GM12878 (cell line): ENCODE data around the gene BPTF. TPM values are rescaled to one million over a fixed set of nuclear protein-coding genes. Genes with fewer than 3 reads are reported as not detected.
A peak's percentile ranks its signal among the peaks of the same experiment; 100 is the strongest.

ENCODE experiments used
- ATAC-seq: fragments of 200-7000 bp; cut with Tn5 transposase; 3 replicates; pipeline ENCODE4 v1.9.1; 2020; ENCODE audit warnings: mild to moderate bottlenecking, moderate library complexity
- Bru-seq: library from RNA; stranded (reverse); fragments of 400-500 nt; gene quantifications from one replicate; lab custom pipeline; 2021; lab: Mats Ljungman, UMichigan
- BruChase-seq, 2 experiments: library from RNA; stranded (reverse); fragments of 400-500 nt; gene quantifications; one replicate each; lab custom pipeline; 2021; lab: Mats Ljungman, UMichigan
- BruUV-seq: library from RNA; stranded (reverse); fragments of 400-500 nt; replicated peaks from 2 replicates; lab custom pipeline; 2021; lab: Mats Ljungman, UMichigan
- CTCF ChIA-PET: fragments of 300-600 bp; sonication (Branson Sonifier 250); formaldehyde crosslinking; extraction: SDS; loops from one replicate; lab custom pipeline; 2021; ENCODE audit warnings: inconsistent platforms; lab: Yijun Ruan, JAX
- POLR2A ChIA-PET: fragments of 350-600 bp; formaldehyde crosslinking; extraction: SDS; loops from one replicate; lab custom pipeline; 2021; ENCODE audit warnings: inconsistent platforms; lab: Charles Lee
- RAD21 ChIA-PET: fragments of 300-600 bp; sonication (Branson Sonifier 250); formaldehyde crosslinking; loops from one replicate; lab custom pipeline; 2023; ENCODE audit warnings: antibody characterized with exemption; ENCODE audit not compliant: unreplicated experiment; lab: Charles Lee
- SMC1A ChIA-PET: fragments of 300-600 bp; sonication (Branson Sonifier 250); formaldehyde crosslinking; loops from one replicate; lab custom pipeline; 2023; ENCODE audit not compliant: unreplicated experiment, uncharacterized antibody; lab: Charles Lee
- DNase-seq: peaks from one replicate; pipeline ENCODE4 v3.0.0-alpha.2; 2011; ENCODE audit warnings: low read depth, low spot score
- FAIRE-seq: peaks from 3 replicates; lab custom pipeline; 2011; peaks lifted over from hg19 to GRCh38; lab: Jason Lieb, UNC
- H2AFZ ChIP-seq: 2 replicates; pipeline ENCODE4 v1.6.0; 2011; ENCODE audit warnings: low read depth, low read length, control low read depth; ENCODE audit not compliant: control insufficient read depth
- H3K27ac ChIP-seq: 2 replicates; pipeline ENCODE4 v1.5.1; 2011; ENCODE audit warnings: control low read depth; ENCODE audit not compliant: control insufficient read depth, insufficient read depth
- H3K27me3 ChIP-seq, 2 experiments: replicated peaks in 1 of 2; 2 replicates each; pipeline versions ENCODE4 v1.6.0 to v1.6.1; 2011; ENCODE audit warnings: low read length in 1 of 2; ENCODE audit not compliant: control insufficient read depth in 2 of 2, insufficient read depth in 2 of 2
- H3K36me3 ChIP-seq, 2 experiments: 2 replicates each; pipeline ENCODE4 v1.5.1; 2011; ENCODE audit warnings: low read length in 1 of 2; ENCODE audit not compliant: control insufficient read depth in 2 of 2, insufficient read depth in 2 of 2
- H3K4me1 ChIP-seq: 2 replicates; pipeline ENCODE4 v1.6.1; 2011; ENCODE audit warnings: mild to moderate bottlenecking, low read length, moderate library complexity, mixed read lengths; ENCODE audit not compliant: control insufficient read depth, insufficient read depth
- H3K4me2 ChIP-seq: 2 replicates; pipeline ENCODE4 v1.6.0; 2011; ENCODE audit warnings: control low read depth; ENCODE audit not compliant: control insufficient read depth, insufficient read depth
- H3K4me3 ChIP-seq: fragments of 200-600 bp; sonication (generic); 2 replicates; pipeline ENCODE4 v1.5.1; 2016
- H3K79me2 ChIP-seq: 2 replicates; pipeline ENCODE4 v1.6.0; 2011; ENCODE audit warnings: low read length; ENCODE audit not compliant: control insufficient read depth, insufficient read depth
- H3K9ac ChIP-seq: 2 replicates; pipeline ENCODE4 v1.8.0; 2011; ENCODE audit warnings: low read length, control low read depth, mixed read lengths; ENCODE audit not compliant: control insufficient read depth, insufficient read depth
- H3K9me3 ChIP-seq: replicated peaks from 3 replicates; pipeline ENCODE4 v1.5.1; 2011; ENCODE audit warnings: mild to moderate bottlenecking, low read length; ENCODE audit not compliant: control insufficient read depth, insufficient read depth
- H4K20me1 ChIP-seq: 2 replicates; pipeline ENCODE4 v1.6.0; 2011; ENCODE audit not compliant: control insufficient read depth, insufficient read depth
- ESRRA ChIP-seq: IDR thresholded peaks from 2 replicates; pipeline ENCODE4 v1.6.1; 2012; ENCODE audit warnings: mild to moderate bottlenecking, low read length, improper control_type of control experiment
- FOXK2 ChIP-seq: fragments of 450-650 bp; IDR thresholded peaks from 2 replicates; pipeline ENCODE4 v1.6.1; 2017; ENCODE audit warnings: mild to moderate bottlenecking, moderate library complexity
- KAT2A ChIP-seq: conservative IDR thresholded peaks from 2 replicates; pipeline ENCODE4 v1.6.1; 2011; ENCODE audit warnings: low read depth, low read length; ENCODE audit not compliant: control insufficient read depth
- MEF2B ChIP-seq: fragments of 450-650 bp; IDR thresholded peaks from 2 replicates; pipeline ENCODE4 v1.6.1; 2018; ENCODE audit warnings: mild to moderate bottlenecking, moderate library complexity; ENCODE audit not compliant: partially characterized antibody, poor library complexity, severe bottlenecking
- POLR2AphosphoS2 ChIP-seq: IDR thresholded peaks from 2 replicates; pipeline ENCODE4 v1.6.1; 2011; ENCODE audit warnings: low read depth, mild to moderate bottlenecking, low read length, improper control_type of control experiment, moderate library complexity
- RUNX3 ChIP-seq: IDR thresholded peaks from 2 replicates; pipeline ENCODE4 v1.6.1; 2012; ENCODE audit warnings: low read length, inconsistent platforms
- SP1 ChIP-seq: IDR thresholded peaks from one replicate; pipeline ENCODE4 v1.6.1; 2011; ENCODE audit warnings: low read depth, low read length
- WRNIP1 ChIP-seq: IDR thresholded peaks from 2 replicates; pipeline ENCODE4 v1.6.1; 2011; ENCODE audit warnings: low read depth, low read length, improper control_type of control experiment, borderline replicate concordance
- WGBS: methylation state at CpG from one replicate; pipeline ENCODE4 v1.1.6; 2016; ENCODE audit warnings: low lambda C conversion rate; ENCODE audit not compliant: insufficient replicate concordance, insufficient coverage; ENCODE audit errors: missing lambda C conversion rate; 5-methylcytosine and 5-hydroxymethylcytosine counted together
- in situ Hi-C: fragments of 300-500 bp; cut with MboI; formaldehyde crosslinking; loops from 9 replicates; pipeline ENCODE4 v1.14.3; 2018; ENCODE audit warnings: mixed read lengths
- intact Hi-C: fragments of 100-400 bp; cut with micrococcal nuclease; formaldehyde crosslinking; loops from one replicate; pipeline ENCODE4 v1.14.2; 2022; ENCODE audit not compliant: unreplicated experiment
- long read RNA-seq, 2 experiments: library from polyadenylated mRNA; unstranded; transcript quantifications; one replicate each; pipeline ENCODE4 v2.0.0, GENCODE V29; 2019 to 2020
- polyA minus RNA-seq, 3 experiments: library from RNA; depleted of rRNA, polyadenylated mRNA; stranded (reverse); fragments of >200 nt; gene quantifications; 2 replicates each; pipeline ENCODE4 v1.2.3, GENCODE V29; 2011
- polyA plus RNA-seq, 11 experiments: library from polyadenylated mRNA; depleted of rRNA in 4 of 11; unstranded in 6 of 11; stranded (reverse) in 5 of 11; fragments of >200 nt; fragmentation: Nextera tagmentation in 4 of 11; fragmentation: Illumina TruSeq in 1 of 11; extraction: Ambion mirVana in 4 of 11; extraction: Trizol in 1 of 11; gene quantifications; 1 replicate in 1 of 11; 2 replicates in 10 of 11; pipeline versions ENCODE4 v1.2.1 to v1.2.3, GENCODE V29; 2011 to 2016; ENCODE audit warnings: inconsistent platforms in 2 of 11, missing spikeins in 2 of 11, low read depth in 1 of 11
- total RNA-seq, 4 experiments: library from RNA; depleted of rRNA in 3 of 4; stranded (reverse); fragments of >200 nt in 3 of 4; fragmentation: Illumina TruSeq in 1 of 4; extraction: Trizol in 1 of 4; gene quantifications; 2 replicates each; pipeline versions ENCODE4 v1.2.1 to v1.2.3, GENCODE V29; 2013 to 2021
- TF ChIP-seq, protein P1 (sequence below): IDR thresholded peaks from 2 replicates; pipeline ENCODE4 v1.6.1; 2011; ENCODE audit warnings: low read depth, mild to moderate bottlenecking, low read length, moderate library complexity, borderline replicate concordance; ENCODE audit errors: extremely low read depth
- TF ChIP-seq, protein P2 (sequence below): fragments of 450-650 bp; conservative IDR thresholded peaks from 2 replicates; pipeline ENCODE4 v1.6.1; 2017; ENCODE audit warnings: mild to moderate bottlenecking, moderate library complexity

BPTF gene, protein sequence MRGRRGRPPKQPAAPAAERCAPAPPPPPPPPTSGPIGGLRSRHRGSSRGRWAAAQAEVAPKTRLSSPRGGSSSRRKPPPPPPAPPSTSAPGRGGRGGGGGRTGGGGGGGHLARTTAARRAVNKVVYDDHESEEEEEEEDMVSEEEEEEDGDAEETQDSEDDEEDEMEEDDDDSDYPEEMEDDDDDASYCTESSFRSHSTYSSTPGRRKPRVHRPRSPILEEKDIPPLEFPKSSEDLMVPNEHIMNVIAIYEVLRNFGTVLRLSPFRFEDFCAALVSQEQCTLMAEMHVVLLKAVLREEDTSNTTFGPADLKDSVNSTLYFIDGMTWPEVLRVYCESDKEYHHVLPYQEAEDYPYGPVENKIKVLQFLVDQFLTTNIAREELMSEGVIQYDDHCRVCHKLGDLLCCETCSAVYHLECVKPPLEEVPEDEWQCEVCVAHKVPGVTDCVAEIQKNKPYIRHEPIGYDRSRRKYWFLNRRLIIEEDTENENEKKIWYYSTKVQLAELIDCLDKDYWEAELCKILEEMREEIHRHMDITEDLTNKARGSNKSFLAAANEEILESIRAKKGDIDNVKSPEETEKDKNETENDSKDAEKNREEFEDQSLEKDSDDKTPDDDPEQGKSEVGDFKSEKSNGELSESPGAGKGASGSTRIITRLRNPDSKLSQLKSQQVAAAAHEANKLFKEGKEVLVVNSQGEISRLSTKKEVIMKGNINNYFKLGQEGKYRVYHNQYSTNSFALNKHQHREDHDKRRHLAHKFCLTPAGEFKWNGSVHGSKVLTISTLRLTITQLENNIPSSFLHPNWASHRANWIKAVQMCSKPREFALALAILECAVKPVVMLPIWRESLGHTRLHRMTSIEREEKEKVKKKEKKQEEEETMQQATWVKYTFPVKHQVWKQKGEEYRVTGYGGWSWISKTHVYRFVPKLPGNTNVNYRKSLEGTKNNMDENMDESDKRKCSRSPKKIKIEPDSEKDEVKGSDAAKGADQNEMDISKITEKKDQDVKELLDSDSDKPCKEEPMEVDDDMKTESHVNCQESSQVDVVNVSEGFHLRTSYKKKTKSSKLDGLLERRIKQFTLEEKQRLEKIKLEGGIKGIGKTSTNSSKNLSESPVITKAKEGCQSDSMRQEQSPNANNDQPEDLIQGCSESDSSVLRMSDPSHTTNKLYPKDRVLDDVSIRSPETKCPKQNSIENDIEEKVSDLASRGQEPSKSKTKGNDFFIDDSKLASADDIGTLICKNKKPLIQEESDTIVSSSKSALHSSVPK (N-terminal part only)
- 404 and 430 TPM in 2 replicates for total RNA-seq (2013; cell fraction: nucleolus; rRNA removed)
- 47.9 and 49.9 TPM in 2 replicates for total RNA-seq (2014; rRNA removed)
- 62.3 and 67.1 TPM in 2 replicates for total RNA-seq (2014; rRNA removed; fragmentation: Illumina TruSeq; extraction: Trizol)
- total RNA-seq (2021), result 69.1 and 75.6 TPM in 2 replicates
- polyA plus RNA-seq (2011; ENCODE audit: low read depth), result 31.5 TPM
- 63.2 and 78.3 TPM in 2 replicates for polyA plus RNA-seq (2011; rRNA removed)
- polyA plus RNA-seq (2011; cell fraction: cytosol; rRNA removed), result 45.7 and 47.4 TPM in 2 replicates
- polyA plus RNA-seq (2011; cell fraction: nucleus; rRNA removed), result 74.9 and 87.1 TPM in 2 replicates
- polyA plus RNA-seq (2012), result 44.1 and 50.9 TPM in 2 replicates
- polyA plus RNA-seq (2014; fragmentation: Illumina TruSeq; extraction: Trizol), result 72.6 and 74.0 TPM in 2 replicates
- polyA plus RNA-seq (2014; fragmentation: Nextera tagmentation; extraction: Ambion mirVana), result 10 to 100 TPM; 32.9 to 39.7 TPM
- polyA plus RNA-seq (2014; rRNA removed), result 38.2 and 43.5 TPM in 2 replicates
- polyA plus RNA-seq (2016; fragmentation: Nextera tagmentation; extraction: Ambion mirVana), result 10 to 100 TPM; 19.4 to 22.9 TPM
- 130 and 227 TPM in 2 replicates for polyA minus RNA-seq (2011; rRNA and poly(A)+ RNA removed)
- polyA minus RNA-seq (2011; cell fraction: cytosol; rRNA and poly(A)+ RNA removed), result 43.3 and 51.4 TPM in 2 replicates
- 52.3 and 86.8 TPM in 2 replicates for polyA minus RNA-seq (2011; cell fraction: nucleus; rRNA and poly(A)+ RNA removed)
- percentile 83 among the genes with signal in this experiment for Bru-seq, nascent RNA
- BruChase-seq, experiment 1, labeled RNA remaining after a 6-hour chase, result percentile 90 among the genes with signal in this experiment
- percentile 89 among the genes with signal in this experiment for BruChase-seq, experiment 2, labeled RNA remaining after a 2-hour chase
- long read RNA-seq, experiment 1, partial matches to known transcripts, result 1 of 1 reads
- long read RNA-seq, experiment 1, other reads (novel, unspliced or antisense), result 0 of 1 reads
- long read RNA-seq, experiment 2, partial matches to known transcripts, result 26 of 36 reads
- long read RNA-seq, experiment 2, other reads (novel, unspliced or antisense), result 10 of 36 reads

DNA sequence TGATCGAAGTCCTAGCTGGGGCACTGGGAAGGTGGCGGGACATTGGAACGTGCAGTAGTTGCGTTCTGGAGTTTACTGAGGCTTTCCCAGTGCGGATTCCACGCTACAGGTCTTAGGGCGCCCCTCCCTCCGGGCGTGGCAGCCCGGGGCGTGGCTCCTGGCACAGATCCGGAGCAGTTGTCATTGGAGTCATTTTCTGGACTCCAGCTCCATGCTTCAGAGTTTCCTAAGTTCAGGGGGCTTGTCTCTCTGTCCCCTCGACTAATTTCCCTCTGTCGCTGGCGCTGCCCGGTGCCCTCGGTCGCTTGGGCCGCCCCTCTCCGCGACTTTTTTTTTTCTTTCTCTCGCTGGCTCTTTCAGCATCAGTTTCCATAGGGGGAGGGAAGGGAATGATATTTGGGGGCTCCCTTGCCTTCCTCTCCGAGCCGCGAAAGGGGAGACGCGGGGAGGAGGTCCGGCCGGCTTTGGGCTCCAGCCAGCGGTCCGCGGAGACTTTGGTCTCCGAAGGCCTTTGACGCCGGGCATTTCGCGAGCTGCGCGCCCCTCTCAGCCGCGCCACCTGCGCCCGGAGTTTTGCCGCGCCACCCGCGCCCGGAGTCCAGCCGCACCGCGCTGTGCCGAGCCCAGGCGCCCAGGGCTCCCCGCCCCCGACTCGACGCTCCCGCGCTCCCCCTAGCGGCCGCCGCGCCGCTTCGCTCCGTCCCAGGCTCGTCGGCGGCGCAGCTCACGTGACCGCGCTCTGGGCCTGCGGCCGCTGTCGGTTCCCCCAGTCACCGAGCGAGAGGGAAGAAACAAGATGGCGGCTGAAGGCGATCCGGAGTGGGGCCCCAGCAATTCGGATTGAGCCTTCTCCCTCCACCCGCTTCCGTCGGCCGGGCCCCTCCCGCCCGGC lies at the start of gene BPTF:
TSS of gene BPTF (plus strand) at position 769 of the 892 bp plus-strand sequence. CDS start 222 bp downstream, outside the sequence.
- H3K79me2 ChIP-seq, result peaks cover 39% of the 10 kb centered on the region
- no peaks in the 10 kb centered on the region for H3K9me3 ChIP-seq
- H3K36me3 ChIP-seq, result no peaks in the 10 kb centered on the region
- H3K27ac ChIP-seq, result peak within 1 kb of the TSS; percentile 83
- WGBS, result under 1% methylated on average over 75 of the region's 88 CpGs
- ChIA-PET CTCF (interaction anchor here (0.6 to 11.1 kb wide), 12 partner anchors 10 to 633 kb away, joined by 3 to 133 read pairs (median 4); partner anchors contain the start of gene WIPI1), RAD21 (interaction anchor here (1.1 to 4.0 kb wide), 6 partner anchors 11 to 39 kb away, joined by 3 to 67 read pairs (median 18); no protein-coding TSS in a partner anchor), SMC1A (interaction anchor here (1.3 to 6.5 kb wide), 5 partner anchors 12 to 53 kb away, joined by 3 to 64 read pairs (median 6); no protein-coding TSS in a partner anchor), POLR2A (interaction anchor here (0.6 to 4.1 kb wide), 7 partner anchors 11 to 363 kb away, joined by 3 to 29 read pairs (median 3); no protein-coding TSS in a partner anchor)
- in situ Hi-C loops (no loop called here), intact Hi-C loops (loop anchor here (1.0 to 5.0 kb wide), 3 partner anchors 25 to 108 kb away; partner anchors contain the start of gene NOL11)
- H3K4me2 ChIP-seq, result peak within 1 kb of the TSS; percentile 88
- H4K20me1 ChIP-seq, result no peaks in the 10 kb centered on the region
- peak; percentile 72 for DNase-seq
- peak within 1 kb of the TSS; percentile 74 for H3K9ac ChIP-seq
- H2AFZ ChIP-seq, result peak within 1 kb of the TSS; percentile 78
- H3K4me1 ChIP-seq, result peaks cover 27% of the 10 kb centered on the region
- H3K4me3 ChIP-seq, result peak within 1 kb of the TSS; percentile 89
- no peak for FAIRE-seq
- BruUV-seq, result no TSS peak
- ATAC-seq, result peak; percentile 88
- H3K27me3 ChIP-seq, result no peaks in the 10 kb centered on the region
- TF ChIP-seq FOXK2 (no peak), POLR2AphosphoS2 (peak; percentile 35; the same call in 1 of the 2 replicates), WRNIP1 (no peak), RUNX3 (peak; percentile 58), KAT2A (no peak), SP1 (no peak), MEF2B (no peak), ESRRA (no peak)
- TF ChIP-seq, protein P1, sequence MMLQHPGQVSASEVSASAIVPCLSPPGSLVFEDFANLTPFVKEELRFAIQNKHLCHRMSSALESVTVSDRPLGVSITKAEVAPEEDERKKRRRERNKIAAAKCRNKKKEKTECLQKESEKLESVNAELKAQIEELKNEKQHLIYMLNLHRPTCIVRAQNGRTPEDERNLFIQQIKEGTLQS, result peak; percentile 88; the same call in 1 of the 2 replicates
- TF ChIP-seq, protein P2, sequence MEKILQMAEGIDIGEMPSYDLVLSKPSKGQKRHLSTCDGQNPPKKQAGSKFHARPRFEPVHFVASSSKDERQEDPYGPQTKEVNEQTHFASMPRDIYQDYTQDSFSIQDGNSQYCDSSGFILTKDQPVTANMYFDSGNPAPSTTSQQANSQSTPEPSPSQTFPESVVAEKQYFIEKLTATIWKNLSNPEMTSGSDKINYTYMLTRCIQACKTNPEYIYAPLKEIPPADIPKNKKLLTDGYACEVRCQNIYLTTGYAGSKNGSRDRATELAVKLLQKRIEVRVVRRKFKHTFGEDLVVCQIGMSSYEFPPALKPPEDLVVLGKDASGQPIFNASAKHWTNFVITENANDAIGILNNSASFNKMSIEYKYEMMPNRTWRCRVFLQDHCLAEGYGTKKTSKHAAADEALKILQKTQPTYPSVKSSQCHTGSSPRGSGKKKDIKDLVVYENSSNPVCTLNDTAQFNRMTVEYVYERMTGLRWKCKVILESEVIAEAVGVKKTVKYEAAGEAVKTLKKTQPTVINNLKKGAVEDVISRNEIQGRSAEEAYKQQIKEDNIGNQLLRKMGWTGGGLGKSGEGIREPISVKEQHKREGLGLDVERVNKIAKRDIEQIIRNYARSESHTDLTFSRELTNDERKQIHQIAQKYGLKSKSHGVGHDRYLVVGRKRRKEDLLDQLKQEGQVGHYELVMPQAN, result peak; percentile 77
